ENCODE data around the gene ADGRB2.
A peak's percentile ranks its signal among the peaks of the same experiment; 100 is the strongest.

ADGRB2 gene

GRCh38 chr1:31795096-31795675 lies 31.0 kb upstream of the ADGRB2 start:
- Histone ChIP-seq H3K27me3 (ENCODE audit: control insufficient read depth, insufficient read depth, low read length, poor library complexity, severe bottlenecking) (no peaks in the 10 kb centered on the region), H3K4me1 (ENCODE audit: control insufficient read depth, insufficient read depth, low read length) (peaks cover 29% of the 10 kb centered on the region), H3K4me3 (ENCODE audit: insufficient read depth, low read depth, low read length) (no peak overlapping the region), H3K9me3 (ENCODE audit: control insufficient read depth, low read length) (no peaks in the 10 kb centered on the region), H3K36me3 (ENCODE audit: control insufficient read depth, insufficient read depth, low read length) (no peaks in the 10 kb centered on the region), H3K27ac (ENCODE audit: insufficient read depth, low read depth, low read length, poor library complexity, severe bottlenecking) (no peak overlapping the region)
- WGBS, 2 experiments, result 84 to 88% methylated on average over 2 of the region's 2 CpGs

- Histone ChIP-seq H3K36me3 (ENCODE audit: control insufficient read depth, insufficient read depth, low read length) (no peaks in the 10 kb centered on the region), H3K27me3 (ENCODE audit: control insufficient read depth, insufficient read depth, low read length, poor library complexity, severe bottlenecking) (no peaks in the 10 kb centered on the region), H3K9me3 (ENCODE audit: control insufficient read depth, low read length) (no peaks in the 10 kb centered on the region), H3K27ac (ENCODE audit: insufficient read depth, low read depth, low read length, poor library complexity, severe bottlenecking) (no peak overlapping the region), H3K4me1 (ENCODE audit: control insufficient read depth, insufficient read depth, low read length) (peaks cover 15% of the 10 kb centered on the region), H3K4me3 (ENCODE audit: insufficient read depth, low read depth, low read length) (no peak overlapping the region)
- WGBS, 2 experiments, result 85 to 89% methylated on average over 13 of the region's 13 CpGs
Measured at GRCh38 chr1:31793586-31794285, 29.6 kb upstream of the ADGRB2 start.

GRCh38 chr1:31793086-31793485 lies 28.9 kb upstream of the ADGRB2 start:
- peaks cover 10% of the 10 kb centered on the region for H3K4me1 ChIP-seq (ENCODE audit: control insufficient read depth, insufficient read depth, low read length)
- WGBS, 2 experiments, result 94 to 95% methylated on average over 6 of the region's 6 CpGs
- H3K27me3 ChIP-seq (ENCODE audit: control insufficient read depth, insufficient read depth, low read length, poor library complexity, severe bottlenecking), result no peaks in the 10 kb centered on the region
- H3K36me3 ChIP-seq (ENCODE audit: control insufficient read depth, insufficient read depth, low read length), result no peaks in the 10 kb centered on the region
- no peak overlapping the region for H3K4me3 ChIP-seq (ENCODE audit: insufficient read depth, low read depth, low read length)
- no peaks in the 10 kb centered on the region for H3K9me3 ChIP-seq (ENCODE audit: control insufficient read depth, low read length)
- H3K27ac ChIP-seq (ENCODE audit: insufficient read depth, low read depth, low read length, poor library complexity, severe bottlenecking), result no peak overlapping the region

GRCh38 chr1:31792541-31792940 lies 28.4 kb upstream of the ADGRB2 start:
- 91 to 93% methylated on average over 4 of the region's 4 CpGs for WGBS, 2 experiments
- Histone ChIP-seq H3K27ac (ENCODE audit: insufficient read depth, low read depth, low read length, poor library complexity, severe bottlenecking) (no peak overlapping the region), H3K36me3 (ENCODE audit: control insufficient read depth, insufficient read depth, low read length) (no peaks in the 10 kb centered on the region), H3K4me1 (ENCODE audit: control insufficient read depth, insufficient read depth, low read length) (peaks cover 10% of the 10 kb centered on the region), H3K9me3 (ENCODE audit: control insufficient read depth, low read length) (no peaks in the 10 kb centered on the region), H3K4me3 (ENCODE audit: insufficient read depth, low read depth, low read length) (no peak overlapping the region), H3K27me3 (ENCODE audit: control insufficient read depth, insufficient read depth, low read length, poor library complexity, severe bottlenecking) (no peaks in the 10 kb centered on the region)

- Histone ChIP-seq H3K4me3 (ENCODE audit: insufficient read depth, low read depth, low read length) (no peak overlapping the region), H3K27ac (ENCODE audit: insufficient read depth, low read depth, low read length, poor library complexity, severe bottlenecking) (no peak overlapping the region), H3K36me3 (ENCODE audit: control insufficient read depth, insufficient read depth, low read length) (no peaks in the 10 kb centered on the region), H3K4me1 (ENCODE audit: control insufficient read depth, insufficient read depth, low read length) (peaks cover 10% of the 10 kb centered on the region), H3K9me3 (ENCODE audit: control insufficient read depth, low read length) (no peaks in the 10 kb centered on the region), H3K27me3 (ENCODE audit: control insufficient read depth, insufficient read depth, low read length, poor library complexity, severe bottlenecking) (no peaks in the 10 kb centered on the region)
- WGBS, 2 experiments, result 92% methylated on average over 11 of the region's 11 CpGs
Measured at GRCh38 chr1:31792116-31792515, 28.0 kb upstream of the ADGRB2 start.

GRCh38 chr1:31791131-31791858 lies 27.2 kb upstream of the ADGRB2 start:
- Histone ChIP-seq H3K27ac (ENCODE audit: insufficient read depth, low read depth, low read length, poor library complexity, severe bottlenecking) (no peak overlapping the region), H3K27me3 (ENCODE audit: control insufficient read depth, insufficient read depth, low read length, poor library complexity, severe bottlenecking) (no peaks in the 10 kb centered on the region), H3K36me3 (ENCODE audit: control insufficient read depth, insufficient read depth, low read length) (no peaks in the 10 kb centered on the region), H3K4me1 (ENCODE audit: control insufficient read depth, insufficient read depth, low read length) (peaks cover 10% of the 10 kb centered on the region), H3K9me3 (ENCODE audit: control insufficient read depth, low read length) (no peaks in the 10 kb centered on the region), H3K4me3 (ENCODE audit: insufficient read depth, low read depth, low read length) (no peak overlapping the region)
- WGBS, 2 experiments, result 93 to 94% methylated on average over 13 of the region's 13 CpGs

GRCh38 chr1:31790641-31791091 lies 26.5 kb upstream of the ADGRB2 start:
- no peak overlapping the region for H3K27ac ChIP-seq (ENCODE audit: insufficient read depth, low read depth, low read length, poor library complexity, severe bottlenecking)

GRCh38 chr1:31790140-31790539 lies 26.0 kb upstream of the ADGRB2 start:
- H3K27ac ChIP-seq (ENCODE audit: insufficient read depth, low read depth, low read length, poor library complexity, severe bottlenecking), result no peak overlapping the region
- H3K4me1 ChIP-seq (ENCODE audit: control insufficient read depth, insufficient read depth, low read length), result peaks cover 10% of the 10 kb centered on the region
- no peak overlapping the region for H3K4me3 ChIP-seq (ENCODE audit: insufficient read depth, low read depth, low read length)
- 79 to 85% methylated on average over 3 of the region's 3 CpGs for WGBS, 2 experiments
- no peaks in the 10 kb centered on the region for H3K36me3 ChIP-seq (ENCODE audit: control insufficient read depth, insufficient read depth, low read length)
- no peaks in the 10 kb centered on the region for H3K9me3 ChIP-seq (ENCODE audit: control insufficient read depth, low read length)
- no peaks in the 10 kb centered on the region for H3K27me3 ChIP-seq (ENCODE audit: control insufficient read depth, insufficient read depth, low read length, poor library complexity, severe bottlenecking)

More at GRCh38 chr1:31790641-31791091, 26.5 kb upstream of the ADGRB2 start:
- Histone ChIP-seq H3K9me3 (ENCODE audit: control insufficient read depth, low read length) (no peaks in the 10 kb centered on the region), H3K27me3 (ENCODE audit: control insufficient read depth, insufficient read depth, low read length, poor library complexity, severe bottlenecking) (no peaks in the 10 kb centered on the region), H3K4me3 (ENCODE audit: insufficient read depth, low read depth, low read length) (no peak overlapping the region), H3K36me3 (ENCODE audit: control insufficient read depth, insufficient read depth, low read length) (no peaks in the 10 kb centered on the region), H3K4me1 (ENCODE audit: control insufficient read depth, insufficient read depth, low read length) (peaks cover 10% of the 10 kb centered on the region)
- WGBS, 2 experiments, result 82 to 87% methylated on average over 11 of the region's 11 CpGs

GRCh38 chr1:31789259-31790065 lies 25.3 kb upstream of the ADGRB2 start:
- no peaks in the 10 kb centered on the region for H3K9me3 ChIP-seq (ENCODE audit: control insufficient read depth, low read length)
- no peaks in the 10 kb centered on the region for H3K36me3 ChIP-seq (ENCODE audit: control insufficient read depth, insufficient read depth, low read length)
- peak overlapping the region; percentile 84 for H3K27ac ChIP-seq (ENCODE audit: insufficient read depth, low read depth, low read length, poor library complexity, severe bottlenecking)
- no peaks in the 10 kb centered on the region for H3K27me3 ChIP-seq (ENCODE audit: control insufficient read depth, insufficient read depth, low read length, poor library complexity, severe bottlenecking)
- WGBS, 2 experiments, result 20 to 22% methylated on average over 24 to 26 of the region's 26 CpGs
- peak overlapping the region; percentile 83 for H3K4me3 ChIP-seq (ENCODE audit: insufficient read depth, low read depth, low read length)
- H3K4me1 ChIP-seq (ENCODE audit: control insufficient read depth, insufficient read depth, low read length), result peaks cover 10% of the 10 kb centered on the region
